ENCODE measurements around the gene CDH4. TPM values are rescaled to one million over a fixed set of nuclear protein-coding genes. Genes with fewer than 3 reads are reported as not detected.

The CDH4 gene
- total RNA-seq, 1 donor from 2014 or later, result 3.2 TPM

DNA sequence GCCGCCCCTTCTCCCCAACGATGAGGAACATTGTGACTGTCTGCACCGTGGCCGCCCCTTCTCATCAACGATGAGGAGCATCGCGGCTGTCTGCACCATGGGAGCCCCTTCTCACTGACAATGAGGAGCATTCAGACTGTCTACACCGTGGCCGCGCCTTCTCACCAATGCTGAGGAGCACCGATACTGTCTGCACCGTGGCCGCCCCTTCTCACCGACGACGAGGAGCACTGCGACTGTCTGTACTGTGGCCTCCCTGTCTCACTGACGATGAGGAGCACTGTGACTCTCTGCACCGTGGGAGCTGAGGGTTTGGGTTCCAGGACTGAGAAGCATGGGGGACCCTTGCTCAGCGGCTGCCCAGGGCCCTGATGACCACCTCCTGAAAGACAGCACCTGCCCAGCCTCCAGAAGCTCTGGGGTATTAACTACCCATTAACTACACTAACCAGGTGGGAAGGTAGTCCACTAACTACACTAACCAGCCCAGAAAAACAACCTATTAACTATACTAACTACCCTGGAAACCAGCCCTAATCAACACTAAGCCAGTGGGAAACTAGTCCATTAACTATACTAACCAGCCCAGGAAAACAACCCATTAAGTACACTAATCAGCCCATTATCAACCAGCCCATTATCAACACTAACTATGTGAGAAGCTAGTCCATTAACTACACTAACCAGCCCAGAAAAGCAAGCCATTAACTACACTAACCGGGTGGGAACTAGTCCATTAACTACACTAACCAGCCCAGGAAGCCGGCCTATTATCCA, 696.7 kb downstream of the CDH4 start:
- no peaks in the 10 kb centered on the region for H3K4me1 ChIP-seq (ENCODE audit: insufficient read depth, low read length)

DNA sequence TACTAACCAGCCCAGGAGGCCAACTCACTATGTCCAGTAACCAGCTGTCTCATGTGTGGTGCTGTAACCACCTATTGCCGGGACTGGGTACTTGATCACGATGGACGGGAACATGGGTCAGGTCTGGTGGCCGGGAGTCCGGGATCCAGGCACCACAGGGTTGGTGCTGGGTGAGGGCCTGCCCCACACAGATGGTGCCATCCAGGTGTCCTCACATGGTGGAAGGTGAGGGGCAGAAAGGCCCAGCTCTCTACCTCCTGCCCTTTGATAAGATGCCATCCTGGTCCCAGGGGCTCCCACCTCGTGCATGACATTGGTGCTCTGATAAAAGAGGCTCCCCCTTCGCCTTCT, 697.3 kb downstream of the CDH4 start:
- Mint-ChIP-seq H3K4me1 (ENCODE audit: low read depth, unreplicated experiment) (no peaks in the 10 kb centered on the region), H3K27me3 (ENCODE audit: low read depth, unreplicated experiment) (peaks cover 16% of the 10 kb centered on the region), H3K27ac (ENCODE audit: unreplicated experiment) (no peak overlapping the region), H3K36me3 (ENCODE audit: low read depth, unreplicated experiment) (no peaks in the 10 kb centered on the region), H3K4me3 (ENCODE audit: unreplicated experiment) (no peak overlapping the region), H3K9me3 (ENCODE audit: unreplicated experiment) (no peaks in the 10 kb centered on the region)
- Histone ChIP-seq H3K79me2 (ENCODE audit: insufficient read depth, low read length) (no peaks in the 10 kb centered on the region), H4K20me1 (ENCODE audit: insufficient read depth, low read length) (no peaks in the 10 kb centered on the region), H3K27ac (ENCODE audit: low read depth, low read length) (no peak overlapping the region), H2AFZ (ENCODE audit: low read depth, low read length) (no peak overlapping the region), H3K9ac (ENCODE audit: low read length) (no peak overlapping the region), H3K27me3 (ENCODE audit: insufficient read depth, low read length) (peaks cover 5% of the 10 kb centered on the region), H3K36me3 (ENCODE audit: insufficient read depth, low read length) (no peaks in the 10 kb centered on the region), H3K4me2 (ENCODE audit: low read length) (no peak overlapping the region), H3K4me1 (ENCODE audit: insufficient read depth, low read length) (no peaks in the 10 kb centered on the region), H3K9me3 (ENCODE audit: insufficient read depth, low read depth, low read length) (no peaks in the 10 kb centered on the region), H3K4me3 (ENCODE audit: insufficient read depth, low read depth, low read length) (no peak overlapping the region)
- DNase-seq (ENCODE audit: low read depth), result no peak
- no peak for FAIRE-seq
- no peak for TF ChIP-seq EZH2 (IDR thresholded peaks at IDR 0.05; ENCODE audit: insufficient read depth, low read length)
- TF ChIP-seq, protein P1, sequence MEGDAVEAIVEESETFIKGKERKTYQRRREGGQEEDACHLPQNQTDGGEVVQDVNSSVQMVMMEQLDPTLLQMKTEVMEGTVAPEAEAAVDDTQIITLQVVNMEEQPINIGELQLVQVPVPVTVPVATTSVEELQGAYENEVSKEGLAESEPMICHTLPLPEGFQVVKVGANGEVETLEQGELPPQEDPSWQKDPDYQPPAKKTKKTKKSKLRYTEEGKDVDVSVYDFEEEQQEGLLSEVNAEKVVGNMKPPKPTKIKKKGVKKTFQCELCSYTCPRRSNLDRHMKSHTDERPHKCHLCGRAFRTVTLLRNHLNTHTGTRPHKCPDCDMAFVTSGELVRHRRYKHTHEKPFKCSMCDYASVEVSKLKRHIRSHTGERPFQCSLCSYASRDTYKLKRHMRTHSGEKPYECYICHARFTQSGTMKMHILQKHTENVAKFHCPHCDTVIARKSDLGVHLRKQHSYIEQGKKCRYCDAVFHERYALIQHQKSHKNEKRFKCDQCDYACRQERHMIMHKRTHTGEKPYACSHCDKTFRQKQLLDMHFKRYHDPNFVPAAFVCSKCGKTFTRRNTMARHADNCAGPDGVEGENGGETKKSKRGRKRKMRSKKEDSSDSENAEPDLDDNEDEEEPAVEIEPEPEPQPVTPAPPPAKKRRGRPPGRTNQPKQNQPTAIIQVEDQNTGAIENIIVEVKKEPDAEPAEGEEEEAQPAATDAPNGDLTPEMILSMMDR (IDR thresholded peaks at IDR 0.05; ENCODE audit: insufficient read depth, low read depth, low read length), result no peak

More for the DNA sequence above, 696.7 kb downstream of the CDH4 start:
- Mint-ChIP-seq H3K4me1 (ENCODE audit: low read depth, unreplicated experiment) (no peaks in the 10 kb centered on the region), H3K36me3 (ENCODE audit: low read depth, unreplicated experiment) (no peaks in the 10 kb centered on the region), H3K9me3 (ENCODE audit: unreplicated experiment) (no peaks in the 10 kb centered on the region), H3K27me3 (ENCODE audit: low read depth, unreplicated experiment) (peaks cover 11% of the 10 kb centered on the region), H3K4me3 (ENCODE audit: unreplicated experiment) (no peak overlapping the region), H3K27ac (ENCODE audit: unreplicated experiment) (no peak overlapping the region)
- H3K4me2 ChIP-seq (ENCODE audit: low read length), result no peak overlapping the region
- H3K79me2 ChIP-seq (ENCODE audit: insufficient read depth, low read length), result no peaks in the 10 kb centered on the region
- TF ChIP-seq, protein P1 (IDR thresholded peaks at IDR 0.05; ENCODE audit: insufficient read depth, low read depth, low read length), result no peak
- no peak for TF ChIP-seq EZH2 (IDR thresholded peaks at IDR 0.05; ENCODE audit: insufficient read depth, low read length)
- no peak overlapping the region for H3K4me3 ChIP-seq (ENCODE audit: insufficient read depth, low read depth, low read length)
- no peak overlapping the region for H3K27ac ChIP-seq (ENCODE audit: low read depth, low read length)
- H3K9me3 ChIP-seq (ENCODE audit: insufficient read depth, low read depth, low read length), result no peaks in the 10 kb centered on the region
- H3K36me3 ChIP-seq (ENCODE audit: insufficient read depth, low read length), result no peaks in the 10 kb centered on the region
- DNase-seq (ENCODE audit: low read depth) (no peak), FAIRE-seq (no peak)
- peaks cover 3% of the 10 kb centered on the region for H3K27me3 ChIP-seq (ENCODE audit: insufficient read depth, low read length)
- no peak overlapping the region for H2AFZ ChIP-seq (ENCODE audit: low read depth, low read length)
- no peaks in the 10 kb centered on the region for H4K20me1 ChIP-seq (ENCODE audit: insufficient read depth, low read length)
- no peak overlapping the region for H3K9ac ChIP-seq (ENCODE audit: low read length)

All from astrocyte (in vitro differentiated cells and primary cell).